SK-N-SH treated with all-trans-retinoic acid at 6 μM for 48 hours (cell line): ENCODE measurements around the gene MIAT.

ENCODE experiments used
- ATAC-seq: fragments of 200-7000 bp; cut with Tn5 transposase; 3 replicates; pipeline ENCODE4 v1.9.1; 2020; ENCODE audit warnings: mild to moderate bottlenecking, moderate library complexity
- ARNTL ChIP-seq: fragments of 450-650 bp; formaldehyde crosslinking; IDR thresholded peaks from 2 replicates; pipeline ENCODE4 v1.5.0; 2020; ENCODE audit warnings: low read depth, mild to moderate bottlenecking, moderate library complexity, borderline replicate concordance
- BACH2 ChIP-seq: fragments of 250-450 bp; sonication (Bioruptor Pico); IDR thresholded peaks from 2 replicates; pipeline ENCODE4 v1.9.0; 2021; ENCODE audit warnings: mild to moderate bottlenecking, borderline replicate concordance
- CSDC2 ChIP-seq: fragments of 250-450 bp; sonication (Bioruptor Pico); IDR thresholded peaks from 2 replicates; pipeline ENCODE4 v1.5.0; 2020; ENCODE audit warnings: mild to moderate bottlenecking, moderate library complexity
- ESRRG ChIP-seq: fragments of 250-450 bp; sonication (Bioruptor Pico); IDR thresholded peaks from 2 replicates; pipeline ENCODE4 v1.6.1; 2021; ENCODE audit warnings: mild to moderate bottlenecking
- ISL1 ChIP-seq: fragments of 250-450 bp; sonication (Bioruptor Pico); IDR thresholded peaks from 2 replicates; pipeline ENCODE4 v2.1.2; 2022; ENCODE audit warnings: mild to moderate bottlenecking, moderate library complexity
- OSR1 ChIP-seq: fragments of 250-450 bp; sonication (Bioruptor Pico); IDR thresholded peaks from 2 replicates; pipeline ENCODE4 v1.8.0; 2022; ENCODE audit warnings: moderate library complexity, mild to moderate bottlenecking, inconsistent platforms
- RARB ChIP-seq: fragments of 250-450 bp; sonication (Bioruptor Pico); IDR thresholded peaks from 2 replicates; pipeline ENCODE4 v1.8.0; 2021; ENCODE audit warnings: mild to moderate bottlenecking, moderate library complexity
- SNAI2 ChIP-seq: fragments of 250-450 bp; sonication (Bioruptor Pico); IDR thresholded peaks from 2 replicates; pipeline ENCODE4 v1.5.0; 2020; ENCODE audit warnings: mild to moderate bottlenecking, moderate library complexity
- TCF4 ChIP-seq: fragments of 250-450 bp; sonication (Bioruptor Pico); IDR thresholded peaks from 2 replicates; pipeline ENCODE4 v1.8.0; 2021; ENCODE audit warnings: mild to moderate bottlenecking, moderate library complexity, borderline replicate concordance
- TOX ChIP-seq: fragments of 250-450 bp; sonication (Bioruptor Pico); IDR thresholded peaks from 2 replicates; pipeline ENCODE4 v1.8.0; 2021; ENCODE audit warnings: mild to moderate bottlenecking, moderate library complexity, borderline replicate concordance
- TSHZ2 ChIP-seq: fragments of 250-450 bp; sonication (Bioruptor Pico); IDR thresholded peaks from 2 replicates; pipeline ENCODE4 v1.5.0; 2020; ENCODE audit warnings: mild to moderate bottlenecking, moderate library complexity
- ZC3H10 ChIP-seq: fragments of 250-450 bp; sonication (Bioruptor Pico); IDR thresholded peaks from 2 replicates; pipeline ENCODE4 v1.5.1; 2021; ENCODE audit warnings: mild to moderate bottlenecking, moderate library complexity
- ZFP3 ChIP-seq: fragments of 250-450 bp; sonication (Bioruptor Pico); IDR thresholded peaks from 2 replicates; pipeline ENCODE4 v1.5.0; 2020; ENCODE audit warnings: mild to moderate bottlenecking, moderate library complexity
- ZFP30 ChIP-seq: fragments of 450-650 bp; formaldehyde crosslinking; IDR thresholded peaks from 2 replicates; pipeline ENCODE4 v1.5.0; 2022; ENCODE audit warnings: mild to moderate bottlenecking, moderate library complexity
- ZNF565 ChIP-seq: fragments of 450-650 bp; formaldehyde crosslinking; conservative IDR thresholded peaks from 2 replicates; pipeline ENCODE4 v1.5.0; 2020; ENCODE audit warnings: low read depth, mild to moderate bottlenecking, moderate library complexity
- ZNF70 ChIP-seq: fragments of 450-650 bp; formaldehyde crosslinking; IDR thresholded peaks from 2 replicates; pipeline ENCODE4 v1.5.0; 2020; ENCODE audit warnings: mild to moderate bottlenecking, moderate library complexity
- ZNF8 ChIP-seq: fragments of 450-650 bp; formaldehyde crosslinking; IDR thresholded peaks from 2 replicates; pipeline ENCODE4 v1.5.0; 2020; ENCODE audit warnings: mild to moderate bottlenecking, moderate library complexity
- TF ChIP-seq, protein P1 (sequence below): fragments of 250-450 bp; sonication (Bioruptor Pico); IDR thresholded peaks from 2 replicates; pipeline ENCODE4 v1.5.1; 2021; ENCODE audit warnings: mild to moderate bottlenecking, moderate library complexity
- TF ChIP-seq, protein P2 (sequence below): fragments of 250-450 bp; sonication (Bioruptor Pico); IDR thresholded peaks from 2 replicates; pipeline ENCODE4 v1.8.0; 2020; ENCODE audit warnings: mild to moderate bottlenecking, moderate library complexity, borderline replicate concordance
- TF ChIP-seq, protein P3 (sequence below): fragments of 250-450 bp; sonication (Bioruptor Pico); IDR thresholded peaks from 2 replicates; pipeline ENCODE4 v1.8.0; 2021; ENCODE audit warnings: low read depth, mild to moderate bottlenecking, moderate library complexity, borderline replicate concordance
- TF ChIP-seq, protein P4 (sequence below): fragments of 250-450 bp; sonication (Bioruptor Pico); IDR thresholded peaks from 2 replicates; pipeline ENCODE4 v1.5.1; 2020; ENCODE audit warnings: low read depth, mild to moderate bottlenecking, moderate library complexity

Gene MIAT

DNA sequence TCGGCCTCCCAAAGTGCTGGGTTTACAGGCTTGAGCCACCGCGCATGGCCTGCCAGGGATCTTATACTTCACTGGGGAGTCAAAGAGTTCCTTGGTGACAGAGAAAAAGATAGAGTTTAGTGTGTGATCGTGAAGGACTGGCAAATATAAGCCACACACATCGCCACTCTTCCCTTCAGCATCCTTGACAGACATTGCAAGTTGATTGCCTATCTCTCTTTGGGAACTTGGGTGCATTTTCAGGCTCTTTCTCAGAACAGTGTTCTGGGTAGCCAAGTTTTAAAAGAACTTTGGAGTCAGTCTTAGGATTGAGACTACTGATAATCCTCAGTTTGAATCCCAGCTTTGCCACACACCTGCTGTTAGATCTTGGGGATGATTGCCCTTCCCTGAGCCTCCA is 19.8 kb downstream of the MIAT start:
- no peak for ATAC-seq

GRCh38 chr22:26679003-26679629 is 21.7 kb downstream of the MIAT start:
- ATAC-seq, result peak; percentile 91
- TF ChIP-seq TSHZ2, result no peak
- no peak for TF ChIP-seq ZFP30 (CRISPR knock-in tag)
- TF ChIP-seq ZC3H10 (CRISPR knock-in tag), result no peak
- TF ChIP-seq RARB, result no peak
- TF ChIP-seq SNAI2, result no peak
- TF ChIP-seq OSR1, result no peak
- TF ChIP-seq, protein P1, sequence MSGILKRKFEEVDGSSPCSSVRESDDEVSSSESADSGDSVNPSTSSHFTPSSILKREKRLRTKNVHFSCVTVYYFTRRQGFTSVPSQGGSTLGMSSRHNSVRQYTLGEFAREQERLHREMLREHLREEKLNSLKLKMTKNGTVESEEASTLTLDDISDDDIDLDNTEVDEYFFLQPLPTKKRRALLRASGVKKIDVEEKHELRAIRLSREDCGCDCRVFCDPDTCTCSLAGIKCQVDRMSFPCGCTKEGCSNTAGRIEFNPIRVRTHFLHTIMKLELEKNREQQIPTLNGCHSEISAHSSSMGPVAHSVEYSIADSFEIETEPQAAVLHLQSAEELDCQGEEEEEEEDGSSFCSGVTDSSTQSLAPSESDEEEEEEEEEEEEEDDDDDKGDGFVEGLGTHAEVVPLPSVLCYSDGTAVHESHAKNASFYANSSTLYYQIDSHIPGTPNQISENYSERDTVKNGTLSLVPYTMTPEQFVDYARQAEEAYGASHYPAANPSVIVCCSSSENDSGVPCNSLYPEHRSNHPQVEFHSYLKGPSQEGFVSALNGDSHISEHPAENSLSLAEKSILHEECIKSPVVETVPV (CRISPR knock-in tag), result no peak
- TF ChIP-seq ZFP3 (CRISPR knock-in tag), result no peak
- TF ChIP-seq ZNF70 (CRISPR knock-in tag), result no peak
- no peak for TF ChIP-seq ISL1 (CRISPR knock-in tag)
- no peak for TF ChIP-seq CSDC2 (CRISPR knock-in tag)
- TF ChIP-seq ZNF8 (CRISPR knock-in tag), result no peak
- TF ChIP-seq, protein P2, sequence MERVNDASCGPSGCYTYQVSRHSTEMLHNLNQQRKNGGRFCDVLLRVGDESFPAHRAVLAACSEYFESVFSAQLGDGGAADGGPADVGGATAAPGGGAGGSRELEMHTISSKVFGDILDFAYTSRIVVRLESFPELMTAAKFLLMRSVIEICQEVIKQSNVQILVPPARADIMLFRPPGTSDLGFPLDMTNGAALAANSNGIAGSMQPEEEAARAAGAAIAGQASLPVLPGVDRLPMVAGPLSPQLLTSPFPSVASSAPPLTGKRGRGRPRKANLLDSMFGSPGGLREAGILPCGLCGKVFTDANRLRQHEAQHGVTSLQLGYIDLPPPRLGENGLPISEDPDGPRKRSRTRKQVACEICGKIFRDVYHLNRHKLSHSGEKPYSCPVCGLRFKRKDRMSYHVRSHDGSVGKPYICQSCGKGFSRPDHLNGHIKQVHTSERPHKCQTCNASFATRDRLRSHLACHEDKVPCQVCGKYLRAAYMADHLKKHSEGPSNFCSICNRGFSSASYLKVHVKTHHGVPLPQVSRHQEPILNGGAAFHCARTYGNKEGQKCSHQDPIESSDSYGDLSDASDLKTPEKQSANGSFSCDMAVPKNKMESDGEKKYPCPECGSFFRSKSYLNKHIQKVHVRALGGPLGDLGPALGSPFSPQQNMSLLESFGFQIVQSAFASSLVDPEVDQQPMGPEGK (CRISPR knock-in tag), result no peak
- no peak for TF ChIP-seq ESRRG (CRISPR knock-in tag)
- no peak for TF ChIP-seq ZNF565 (CRISPR knock-in tag)
- no peak for TF ChIP-seq TCF4 (CRISPR knock-in tag)
- no peak for TF ChIP-seq TOX

More for the DNA sequence above, 19.8 kb downstream of the MIAT start:
- TF ChIP-seq ISL1 (CRISPR knock-in tag) (no peak), TSHZ2 (no peak), ARNTL (CRISPR knock-in tag) (no peak), ZC3H10 (CRISPR knock-in tag) (no peak), SNAI2 (no peak), BACH2 (CRISPR knock-in tag) (no peak), TOX (no peak), ZFP30 (CRISPR knock-in tag) (no peak), TCF4 (CRISPR knock-in tag) (no peak)
- TF ChIP-seq, protein P3, sequence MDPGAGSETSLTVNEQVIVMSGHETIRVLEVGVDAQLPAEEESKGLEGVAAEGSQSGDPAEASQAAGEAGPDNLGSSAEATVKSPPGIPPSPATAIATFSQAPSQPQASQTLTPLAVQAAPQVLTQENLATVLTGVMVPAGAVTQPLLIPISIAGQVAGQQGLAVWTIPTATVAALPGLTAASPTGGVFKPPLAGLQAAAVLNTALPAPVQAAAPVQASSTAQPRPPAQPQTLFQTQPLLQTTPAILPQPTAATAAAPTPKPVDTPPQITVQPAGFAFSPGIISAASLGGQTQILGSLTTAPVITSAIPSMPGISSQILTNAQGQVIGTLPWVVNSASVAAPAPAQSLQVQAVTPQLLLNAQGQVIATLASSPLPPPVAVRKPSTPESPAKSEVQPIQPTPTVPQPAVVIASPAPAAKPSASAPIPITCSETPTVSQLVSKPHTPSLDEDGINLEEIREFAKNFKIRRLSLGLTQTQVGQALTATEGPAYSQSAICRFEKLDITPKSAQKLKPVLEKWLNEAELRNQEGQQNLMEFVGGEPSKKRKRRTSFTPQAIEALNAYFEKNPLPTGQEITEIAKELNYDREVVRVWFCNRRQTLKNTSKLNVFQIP (CRISPR knock-in tag), result no peak
- TF ChIP-seq, protein P4, sequence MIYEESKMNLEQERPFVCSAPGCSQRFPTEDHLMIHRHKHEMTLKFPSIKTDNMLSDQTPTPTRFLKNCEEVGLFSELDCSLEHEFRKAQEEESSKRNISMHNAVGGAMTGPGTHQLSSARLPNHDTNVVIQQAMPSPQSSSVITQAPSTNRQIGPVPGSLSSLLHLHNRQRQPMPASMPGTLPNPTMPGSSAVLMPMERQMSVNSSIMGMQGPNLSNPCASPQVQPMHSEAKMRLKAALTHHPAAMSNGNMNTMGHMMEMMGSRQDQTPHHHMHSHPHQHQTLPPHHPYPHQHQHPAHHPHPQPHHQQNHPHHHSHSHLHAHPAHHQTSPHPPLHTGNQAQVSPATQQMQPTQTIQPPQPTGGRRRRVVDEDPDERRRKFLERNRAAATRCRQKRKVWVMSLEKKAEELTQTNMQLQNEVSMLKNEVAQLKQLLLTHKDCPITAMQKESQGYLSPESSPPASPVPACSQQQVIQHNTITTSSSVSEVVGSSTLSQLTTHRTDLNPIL (CRISPR knock-in tag), result no peak
